AG09309 (cell line): ENCODE data around the gene SHISAL1.

Source experiments
- DNase-seq: peaks from one replicate; pipeline ENCODE4 v3.0.0-alpha.2; 2010; ENCODE audit warnings: low read depth
- H3K4me3 ChIP-seq: 2 replicates; pipeline ENCODE4 v1.5.1; 2011; ENCODE audit warnings: mild to moderate bottlenecking, low read depth, low read length, moderate library complexity; ENCODE audit not compliant: control insufficient read depth
- CTCF ChIP-seq: IDR thresholded peaks from 2 replicates; pipeline ENCODE4 v1.5.1; 2011; ENCODE audit warnings: mild to moderate bottlenecking, low read depth, low read length, inconsistent platforms; ENCODE audit not compliant: insufficient read depth, control insufficient read depth; ENCODE audit errors: missing control alignments

Gene SHISAL1

DNA sequence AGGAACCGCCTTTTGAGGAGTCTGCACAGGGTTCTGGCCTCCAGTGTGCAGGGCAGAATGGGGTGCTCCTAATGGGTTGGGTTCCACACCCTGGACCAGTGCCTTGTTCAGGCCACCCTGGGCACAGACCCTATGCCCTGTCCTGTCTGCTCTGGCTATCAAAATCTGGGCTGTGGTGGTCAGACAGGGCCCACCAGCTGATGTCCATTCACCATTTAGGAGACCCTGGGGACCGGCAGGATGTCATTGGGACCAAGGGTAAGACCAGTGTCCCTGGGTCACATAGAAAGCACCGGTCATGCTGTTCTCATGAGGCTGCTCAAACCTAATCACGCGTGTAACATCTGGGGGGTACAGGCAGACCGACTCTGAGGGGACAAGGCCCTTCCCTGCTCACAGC is 94.7 kb downstream of the SHISAL1 start:
- H3K4me3 ChIP-seq = no peak overlapping the region
- DNase-seq = no peak
- TF ChIP-seq CTCF = no peak

DNA sequence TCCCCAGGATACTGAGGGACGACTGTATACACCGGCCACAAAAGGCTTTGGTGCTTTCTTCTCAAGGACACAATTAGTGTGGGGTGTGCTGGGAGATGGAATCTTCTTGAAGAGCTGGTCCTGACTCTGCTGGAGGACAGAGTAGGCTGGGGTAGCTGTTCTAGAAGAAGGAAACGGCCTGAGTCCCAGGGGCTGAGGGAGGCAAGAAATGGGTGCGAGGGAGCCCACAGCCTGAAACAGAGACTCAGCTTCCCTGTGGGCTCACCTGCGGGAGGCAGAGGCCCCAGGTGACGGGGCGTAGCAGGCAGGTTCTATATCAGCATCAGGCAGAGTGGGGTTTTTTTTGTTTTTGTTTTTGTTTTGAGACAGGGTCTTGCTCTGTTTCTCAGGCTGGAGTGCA is 95.4 kb downstream of the SHISAL1 start:
- no peak for DNase-seq
- no peak overlapping the region for H3K4me3 ChIP-seq
- no peak for TF ChIP-seq CTCF

DNA sequence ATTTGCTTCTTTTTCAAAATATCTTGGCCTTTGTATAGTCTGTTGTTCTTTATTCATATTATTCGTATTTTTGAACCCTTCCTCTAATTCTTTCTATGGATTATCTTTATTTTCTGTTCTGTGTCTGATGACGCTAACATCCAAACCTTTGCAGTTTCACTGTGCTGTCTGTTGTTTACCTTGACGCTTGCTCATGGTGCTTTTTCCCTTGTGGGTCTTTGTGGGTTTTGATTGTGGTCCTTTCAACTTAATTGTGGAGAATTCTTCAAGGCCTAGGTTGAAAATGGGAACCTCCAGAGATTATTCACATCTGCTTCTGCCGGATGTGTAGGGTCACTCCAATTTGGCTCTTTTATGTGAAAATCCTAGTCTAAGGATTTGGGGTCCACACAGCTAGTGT is 97.5 kb downstream of the SHISAL1 start:
- no peak for DNase-seq
- H3K4me3 ChIP-seq = no peak overlapping the region
- TF ChIP-seq CTCF = no peak

DNA sequence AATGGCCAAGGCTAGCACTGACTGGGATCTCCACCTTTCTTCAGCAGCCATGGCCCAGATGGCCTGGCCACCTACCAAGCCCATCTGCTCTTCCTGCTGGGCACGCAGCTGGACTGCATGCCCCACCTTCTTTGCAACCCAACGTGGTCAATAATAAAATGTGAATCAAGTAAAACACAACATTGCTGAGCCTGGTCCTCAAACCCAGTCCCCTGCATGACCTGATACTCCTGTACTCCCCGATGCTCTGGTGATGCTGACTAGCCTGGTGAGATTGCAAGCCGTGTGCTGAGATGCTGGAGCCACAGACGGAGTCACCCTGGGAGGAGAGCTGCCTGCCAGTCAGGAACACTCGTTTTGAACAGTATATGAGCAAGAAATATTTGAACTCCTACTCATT is 98.0 kb downstream of the SHISAL1 start:
- no peak overlapping the region for H3K4me3 ChIP-seq
- no peak for TF ChIP-seq CTCF
- DNase-seq = no peak

GRCh38 chr22:44214187-44214586 is 98.6 kb downstream of the SHISAL1 start:
- TF ChIP-seq CTCF = no peak
- no peak overlapping the region for H3K4me3 ChIP-seq
- no peak for DNase-seq

DNA sequence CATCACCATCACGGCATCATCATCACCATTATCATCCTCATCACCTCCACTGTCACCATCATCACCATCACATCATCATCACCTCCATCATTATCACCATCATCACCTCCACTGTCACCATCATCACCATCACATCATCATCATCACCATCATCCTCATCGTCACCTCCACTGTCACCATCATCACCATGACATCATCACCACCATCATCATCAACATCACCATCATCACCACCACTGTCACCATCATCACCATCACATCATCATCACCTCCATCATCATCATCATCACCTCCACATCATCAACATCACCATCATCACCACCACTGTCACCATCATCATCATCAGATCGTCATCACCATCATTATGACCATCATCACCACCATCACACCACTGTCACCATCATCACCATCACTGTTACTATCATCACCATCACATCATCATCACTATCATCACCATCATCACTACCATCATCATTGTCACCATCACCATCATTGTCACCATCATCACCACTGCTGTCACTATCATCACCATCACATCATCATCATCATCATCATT is 99.2 kb downstream of the SHISAL1 start:
- no peak for TF ChIP-seq CTCF
- DNase-seq = no peak
- no peak overlapping the region for H3K4me3 ChIP-seq

DNA sequence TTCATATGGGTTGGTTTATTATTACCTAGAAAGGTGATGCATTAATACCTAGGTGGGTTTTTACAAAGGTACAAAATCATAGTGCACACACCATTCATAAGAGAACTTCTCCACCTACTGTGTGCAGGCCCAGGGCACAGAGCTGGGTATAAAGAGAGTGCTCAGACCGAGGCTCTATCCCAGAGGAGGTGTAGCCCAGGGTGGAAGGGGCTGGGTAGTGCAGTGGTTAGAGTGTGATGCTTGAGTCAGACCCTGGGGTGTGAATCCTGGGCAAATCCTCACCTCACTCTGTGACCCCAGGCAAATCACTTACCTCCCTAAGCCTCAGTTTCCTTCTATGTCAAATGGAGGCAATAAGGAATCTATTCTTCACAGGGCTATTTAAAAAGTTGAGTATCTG is 99.8 kb downstream of the SHISAL1 start:
- no peak for TF ChIP-seq CTCF
- DNase-seq = no peak

More for the DNA sequence above, 99.8 kb downstream of the SHISAL1 start:
- H3K4me3 ChIP-seq = no peak overlapping the region
